IMR-90 (cell line): ENCODE results near the gene DHX34. TPM values are rescaled to one million over a fixed set of nuclear protein-coding genes. Genes with fewer than 3 reads are reported as not detected.
"Not testable (repeated sequence)": the region's sequence is repeated elsewhere in the genome, so short reads cannot be mapped to it uniquely, and the experiment has no call there.

Experiments used
- ATAC-seq: fragments of 200-7000 bp; cut with Tn5 transposase; 2 replicates; pipeline ENCODE4 v1.9.1; 2020; ENCODE audit warnings: low read depth, mild to moderate bottlenecking, moderate library complexity
- BruUV-seq: library from RNA; stranded (reverse); fragments of 400-500 nt; replicated peaks from 2 replicates; lab custom pipeline; 2021; lab: Mats Ljungman, UMichigan
- CTCF ChIA-PET: fragments of 300-600 bp; formaldehyde crosslinking; extraction: SDS; loops from one replicate; lab custom pipeline; 2021; ENCODE audit warnings: antibody characterized with exemption; lab: Yijun Ruan, JAX
- POLR2A ChIA-PET: fragments of 300-600 bp; sonication (Branson Sonifier 250); formaldehyde crosslinking; loops from one replicate; lab custom pipeline; 2022; ENCODE audit warnings: antibody characterized with exemption; ENCODE audit not compliant: unreplicated experiment; lab: Charles Lee
- DNase-seq: peaks from one replicate; pipeline ENCODE4 v3.0.0; 2013
- H2AFZ ChIP-seq: replicated peaks from 2 replicates; pipeline ENCODE3; 2013; ENCODE audit warnings: low read length, mild to moderate bottlenecking; ENCODE audit not compliant: poor library complexity
- H2AK5ac ChIP-seq: 2 replicates; pipeline ENCODE4 v1.6.1; 2013; ENCODE audit warnings: low read depth, low read length, inconsistent platforms
- H2AK9ac ChIP-seq: replicated peaks from 2 replicates; pipeline ENCODE3; 2013; ENCODE audit warnings: mild to moderate bottlenecking, low read depth, low read length, moderate library complexity; ENCODE audit not compliant: poor library complexity
- H2BK120ac ChIP-seq: 2 replicates; pipeline ENCODE4 v1.6.1; 2013; ENCODE audit warnings: low read depth, low read length, inconsistent platforms
- H2BK15ac ChIP-seq: 3 replicates; pipeline ENCODE4 v1.6.1; 2013; ENCODE audit warnings: low read depth, low read length, inconsistent platforms
- H2BK20ac ChIP-seq: 2 replicates; pipeline ENCODE4 v1.6.1; 2013; ENCODE audit warnings: low read depth, mild to moderate bottlenecking, inconsistent platforms, low read length, moderate library complexity
- H2BK5ac ChIP-seq: 2 replicates; pipeline ENCODE4 v1.6.1; 2013; ENCODE audit warnings: mild to moderate bottlenecking, low read depth, low read length, inconsistent platforms; ENCODE audit not compliant: poor library complexity, severe bottlenecking
- H3K14ac ChIP-seq: replicated peaks from 2 replicates; pipeline ENCODE4 v1.6.1; 2013; ENCODE audit warnings: low read depth, low read length, inconsistent platforms
- H3K18ac ChIP-seq: 2 replicates; pipeline ENCODE4 v1.6.1; 2013; ENCODE audit warnings: low read depth, low read length, control low read depth
- H3K23ac ChIP-seq: 2 replicates; pipeline ENCODE4 v1.6.1; 2013; ENCODE audit warnings: low read depth, low read length, inconsistent platforms
- H3K27ac ChIP-seq: 2 replicates; pipeline ENCODE4 v1.5.1; 2013; ENCODE audit warnings: mild to moderate bottlenecking, control low read depth, low read length; ENCODE audit not compliant: insufficient read depth
- H3K27me3 ChIP-seq: 2 replicates; pipeline ENCODE4 v1.6.1; 2013; ENCODE audit warnings: low read length; ENCODE audit not compliant: control insufficient read depth, insufficient read depth
- H3K36me3 ChIP-seq: 2 replicates; pipeline ENCODE4 v1.6.1; 2013; ENCODE audit warnings: low read length, mixed read lengths; ENCODE audit not compliant: control insufficient read depth, insufficient read depth
- H3K4ac ChIP-seq: 2 replicates; pipeline ENCODE4 v1.6.1; 2013; ENCODE audit warnings: low read depth, low read length, inconsistent platforms
- H3K4me1 ChIP-seq: 2 replicates; pipeline ENCODE4 v1.6.1; 2013; ENCODE audit warnings: low read length, mixed read lengths; ENCODE audit not compliant: control insufficient read depth, insufficient read depth
- H3K4me2 ChIP-seq: 2 replicates; pipeline ENCODE4 v1.6.1; 2013; ENCODE audit warnings: low read depth, mild to moderate bottlenecking, control low read depth, low read length, moderate library complexity
- H3K4me3 ChIP-seq: 2 replicates; pipeline ENCODE4 v1.5.1; 2013; ENCODE audit warnings: low read depth, mild to moderate bottlenecking, control low read depth, low read length, moderate library complexity; ENCODE audit not compliant: insufficient read depth
- H3K56ac ChIP-seq: 2 replicates; pipeline ENCODE4 v1.6.1; 2013; ENCODE audit warnings: low read length, inconsistent platforms; ENCODE audit not compliant: insufficient read depth; ENCODE audit errors: extremely low read depth
- H3K79me1 ChIP-seq, 2 experiments: 2 replicates each; pipeline ENCODE4 v1.6.1; 2013; ENCODE audit warnings: low read length in 2 of 2, inconsistent platforms in 1 of 2, low read depth in 1 of 2
- H3K9ac ChIP-seq: 2 replicates; pipeline ENCODE4 v1.6.1; 2013; ENCODE audit warnings: low read depth, low read length, control low read depth
- H3K9me1 ChIP-seq: 2 replicates; pipeline ENCODE4 v1.6.1; 2013; ENCODE audit warnings: low read length, inconsistent platforms; ENCODE audit not compliant: insufficient read depth
- H3K9me3 ChIP-seq: 2 replicates; pipeline ENCODE4 v1.6.1; 2013; ENCODE audit warnings: low read length; ENCODE audit not compliant: control insufficient read depth, insufficient read depth
- H4K20me1 ChIP-seq: 2 replicates; pipeline ENCODE4 v1.6.1; 2013; ENCODE audit warnings: low read length, inconsistent platforms; ENCODE audit not compliant: insufficient read depth
- H4K5ac ChIP-seq: 2 replicates; pipeline ENCODE4 v1.6.1; 2013; ENCODE audit warnings: mild to moderate bottlenecking, low read depth, low read length, control low read depth
- H4K8ac ChIP-seq, 2 experiments: 2 replicates each; pipeline ENCODE4 v1.6.1; 2013; ENCODE audit warnings: low read depth in 2 of 2, low read length in 2 of 2, control low read depth in 1 of 2, inconsistent platforms in 1 of 2
- H4K91ac ChIP-seq: 2 replicates; pipeline ENCODE4 v1.6.1; 2013; ENCODE audit warnings: low read depth, low read length, inconsistent platforms; ENCODE audit not compliant: insufficient read depth
- WGBS, 2 experiments: methylation state at CpG; one replicate each; pipeline versions ENCODE4 v1.1.5 to v1.1.7; 2013; ENCODE audit warnings: missing lambda C conversion rate in 2 of 2; ENCODE audit not compliant: insufficient read length in 1 of 2; ENCODE audit errors: extremely low coverage in 2 of 2; 5-methylcytosine and 5-hydroxymethylcytosine counted together
- dilution Hi-C: fragments of 300-500 bp; cut with HindIII; formaldehyde crosslinking; loops from one replicate; pipeline ENCODE4 v1.14.3; 2018; ENCODE audit warnings: low sequenced_read_pairs; ENCODE audit not compliant: unreplicated experiment
- in situ Hi-C: fragments of 300-500 bp; cut with MboI; formaldehyde crosslinking; loops from 3 replicates; pipeline ENCODE4 v1.14.3; 2019; ENCODE audit warnings: low sequenced_read_pairs, inconsistent platforms, mixed read lengths
- intact Hi-C: fragments of 100-400 bp; cut with micrococcal nuclease; formaldehyde crosslinking; loops from 2 replicates; pipeline ENCODE4 v1.10.0; 2022
- polyA plus RNA-seq, 3 experiments: library from polyadenylated mRNA; depleted of rRNA; stranded (reverse); fragments of >200 nt; gene quantifications; 2 replicates each; pipeline ENCODE4 v1.2.3, GENCODE V29; 2012; ENCODE audit warnings: low replicate concordance in 1 of 3
- total RNA-seq: library from RNA; depleted of rRNA; stranded (reverse); fragments of >200 nt; gene quantifications from 2 replicates; pipeline ENCODE4 v1.2.3, GENCODE V29; 2012

DHX34 gene
- total and polyA plus RNA-seq, 2 of the 4 experiments (the other 2 are of a cell fraction): 4.5 to 13.7 TPM

DNA sequence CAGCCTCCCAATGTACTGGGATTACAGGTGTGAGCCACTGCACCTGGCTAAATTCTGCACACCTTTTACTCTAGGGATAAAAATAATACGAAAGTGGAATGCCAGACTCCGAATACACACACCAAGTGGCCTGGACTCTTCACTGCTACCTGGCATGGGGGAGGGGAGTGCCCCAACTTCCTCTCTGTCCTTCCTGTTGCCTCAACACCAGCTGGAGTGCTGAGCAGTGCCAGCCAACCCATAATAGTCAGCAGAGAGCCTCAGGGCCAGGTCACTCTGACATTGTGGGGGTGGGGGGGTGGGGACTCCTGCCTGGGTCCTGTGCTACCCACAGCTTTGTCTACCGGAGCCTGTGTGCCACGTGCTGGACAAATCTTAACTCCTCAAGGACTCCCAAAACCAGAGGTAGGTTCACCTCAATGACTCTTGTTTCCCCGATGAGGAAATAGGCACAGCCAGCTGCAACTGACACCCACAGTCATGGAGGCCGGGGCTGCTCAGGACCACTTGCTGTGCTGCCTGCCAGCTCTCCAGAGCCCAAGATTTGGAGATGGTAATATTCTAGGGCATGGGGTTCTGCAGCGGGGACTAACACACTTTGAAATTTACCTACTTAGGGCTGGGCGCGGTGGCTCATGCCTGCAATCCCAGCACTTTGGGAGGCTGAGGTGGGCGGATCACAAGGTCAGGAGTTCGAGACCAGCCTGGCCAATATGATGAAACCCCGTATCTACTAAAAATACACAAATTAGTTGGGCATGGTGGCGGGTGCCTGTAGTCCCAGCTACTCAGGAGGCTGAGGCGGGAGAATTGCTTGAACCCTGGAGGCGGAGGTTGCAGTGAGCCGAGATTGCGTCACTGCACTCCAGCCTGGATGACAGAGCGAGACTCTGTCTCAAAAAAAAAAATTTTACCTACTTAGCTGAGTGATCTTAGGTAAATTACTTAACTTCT, 12.1 kb upstream of the DHX34 start:
- H2BK20ac ChIP-seq, H4K20me1 ChIP-seq, H2AK9ac ChIP-seq, dilution Hi-C loops, H3K4me1 ChIP-seq, H3K9me3 ChIP-seq, H3K23ac ChIP-seq, H2BK120ac ChIP-seq, H3K14ac ChIP-seq, in situ Hi-C loops, H3K4me2 ChIP-seq, H3K9me1 ChIP-seq, H3K27me3 ChIP-seq, H4K91ac ChIP-seq, H2BK5ac ChIP-seq, H2AK5ac ChIP-seq, H4K8ac ChIP-seq, H3K18ac ChIP-seq, POLR2A ChIA-PET, intact Hi-C loops, DNase-seq, H3K27ac ChIP-seq, H2AFZ ChIP-seq, H2BK15ac ChIP-seq, BruUV-seq, H3K56ac ChIP-seq, H3K4ac ChIP-seq, H3K36me3 ChIP-seq, ATAC-seq, H3K79me1 ChIP-seq, H3K9ac ChIP-seq, H3K4me3 ChIP-seq, H4K5ac ChIP-seq: not testable (repeated sequence)
- CTCF ChIA-PET: interaction anchor here (1.3 kb wide), 1 partner anchor 12 kb away, joined by 4 read pairs; the partner anchor contains the start of gene DHX34
- 83% methylated on average over 1 of the region's 18 CpGs; no CpG with 5 or more reads in 1 of the 2 experiments for WGBS, 2 experiments
